Activated B cell treated with CpG ODN at 0.5 μM for 24 hours (primary cell): ENCODE results near the gene NAV3. TPM values are rescaled to one million over a fixed set of nuclear protein-coding genes. Genes with fewer than 3 reads are reported as not detected.

Experiments used
- ATAC-seq: fragments of 200-7000 bp; cut with Tn5 transposase; one replicate; pipeline ENCODE4 v1.10.0; 2021; ENCODE audit warnings: low read depth, mild to moderate bottlenecking, moderate library complexity
- CTCF ChIA-PET: fragments of 350-600 bp; sonication (Branson Sonifier 250); formaldehyde crosslinking; loops from one replicate; lab custom pipeline; 2021; ENCODE audit warnings: antibody characterized with exemption; lab: Charles Lee
- POLR2A ChIA-PET: fragments of 350-600 bp; sonication (Branson Sonifier 250); formaldehyde crosslinking; loops from one replicate; lab custom pipeline; 2021; ENCODE audit warnings: antibody characterized with exemption; lab: Charles Lee
- DNase-seq: peaks from one replicate; pipeline ENCODE4 v3.0.0; 2022
- H3K27ac Mint-ChIP-seq: one replicate; pipeline ENCODE4 v1.8.0; 2020; ENCODE audit warnings: mixed read lengths
- H3K27me3 Mint-ChIP-seq: one replicate; pipeline ENCODE4 v1.8.0; 2021; ENCODE audit warnings: mixed read lengths
- H3K36me3 Mint-ChIP-seq: one replicate; pipeline ENCODE4 v1.8.0; 2021; ENCODE audit warnings: low read depth, mixed read lengths
- H3K4me1 Mint-ChIP-seq: one replicate; pipeline ENCODE4 v1.8.0; 2021; ENCODE audit warnings: mixed read lengths
- H3K4me3 Mint-ChIP-seq: one replicate; pipeline ENCODE4 v1.8.0; 2020; ENCODE audit warnings: mild to moderate bottlenecking, mixed read lengths
- H3K9me3 Mint-ChIP-seq: one replicate; pipeline ENCODE4 v1.8.0; 2020; ENCODE audit warnings: mixed read lengths
- intact Hi-C: fragments of 100-400 bp; cut with micrococcal nuclease; formaldehyde crosslinking; loops from one replicate; pipeline ENCODE4 v1.15.1; 2024
- total RNA-seq: library from RNA; stranded (reverse); gene quantifications from 2 replicates; pipeline ENCODE4 v1.2.3, GENCODE V29; 2022
- TF ChIP-seq, protein P1 (sequence below): fragments of 200-600 bp; IDR thresholded peaks from one replicate; pipeline ENCODE4 v1.8.0; 2022; ENCODE audit warnings: antibody characterized with exemption, mild to moderate bottlenecking

NAV3 gene
- total RNA-seq, 1 donor from 2014 or later = not detected

- ChIA-PET POLR2A (no interaction called here), CTCF (no interaction called here)
- Mint-ChIP-seq H3K4me1 (no peaks in the 10 kb centered on the region), H3K36me3 (no peaks in the 10 kb centered on the region), H3K4me3 (no peak overlapping the region), H3K27ac (no peak overlapping the region), H3K9me3 (no peaks in the 10 kb centered on the region), H3K27me3 (no peaks in the 10 kb centered on the region)
- intact Hi-C loops = no loop called here
- no peak for DNase-seq
- TF ChIP-seq, protein P1, sequence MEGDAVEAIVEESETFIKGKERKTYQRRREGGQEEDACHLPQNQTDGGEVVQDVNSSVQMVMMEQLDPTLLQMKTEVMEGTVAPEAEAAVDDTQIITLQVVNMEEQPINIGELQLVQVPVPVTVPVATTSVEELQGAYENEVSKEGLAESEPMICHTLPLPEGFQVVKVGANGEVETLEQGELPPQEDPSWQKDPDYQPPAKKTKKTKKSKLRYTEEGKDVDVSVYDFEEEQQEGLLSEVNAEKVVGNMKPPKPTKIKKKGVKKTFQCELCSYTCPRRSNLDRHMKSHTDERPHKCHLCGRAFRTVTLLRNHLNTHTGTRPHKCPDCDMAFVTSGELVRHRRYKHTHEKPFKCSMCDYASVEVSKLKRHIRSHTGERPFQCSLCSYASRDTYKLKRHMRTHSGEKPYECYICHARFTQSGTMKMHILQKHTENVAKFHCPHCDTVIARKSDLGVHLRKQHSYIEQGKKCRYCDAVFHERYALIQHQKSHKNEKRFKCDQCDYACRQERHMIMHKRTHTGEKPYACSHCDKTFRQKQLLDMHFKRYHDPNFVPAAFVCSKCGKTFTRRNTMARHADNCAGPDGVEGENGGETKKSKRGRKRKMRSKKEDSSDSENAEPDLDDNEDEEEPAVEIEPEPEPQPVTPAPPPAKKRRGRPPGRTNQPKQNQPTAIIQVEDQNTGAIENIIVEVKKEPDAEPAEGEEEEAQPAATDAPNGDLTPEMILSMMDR = no peak
- no peak for ATAC-seq
Observed at GRCh38 chr12:78035901-78036606, 205.4 kb downstream of the NAV3 start.

- Mint-ChIP-seq H3K4me3 (no peak overlapping the region), H3K27ac (no peak overlapping the region), H3K36me3 (no peaks in the 10 kb centered on the region), H3K27me3 (no peaks in the 10 kb centered on the region), H3K9me3 (no peaks in the 10 kb centered on the region), H3K4me1 (no peaks in the 10 kb centered on the region)
- ChIA-PET CTCF (no interaction called here), POLR2A (no interaction called here)
- ATAC-seq = no peak
- TF ChIP-seq, protein P1 = no peak
- intact Hi-C loops = no loop called here
- no peak for DNase-seq
Observed at GRCh38 chr12:78036874-78037273, 206.2 kb downstream of the NAV3 start.

- H3K36me3 Mint-ChIP-seq = no peaks in the 10 kb centered on the region
Observed at GRCh38 chr12:78037707-78038106, 207.0 kb downstream of the NAV3 start.

DNA sequence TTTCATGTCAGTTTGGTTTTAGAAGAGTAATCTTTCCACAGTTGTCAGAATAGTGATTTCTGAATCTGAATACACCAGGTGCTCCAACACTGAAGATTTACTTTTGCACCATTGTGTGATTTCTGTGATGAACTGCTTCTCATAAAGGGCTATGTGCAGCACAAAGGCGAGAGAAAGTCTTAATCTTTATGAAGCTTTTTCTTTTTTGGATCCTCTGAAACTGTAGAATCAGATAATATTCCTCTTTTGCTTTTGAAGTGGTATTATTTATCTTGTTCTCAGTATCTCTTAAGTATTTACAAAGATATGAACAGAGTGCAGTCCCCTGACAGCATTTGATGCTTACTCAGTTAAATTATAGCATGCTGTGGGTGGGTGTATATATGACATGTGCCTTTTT, 207.8 kb downstream of the NAV3 start:
- POLR2A ChIA-PET = no interaction called here
- intact Hi-C loops = no loop called here
- Mint-ChIP-seq H3K4me1 (no peaks in the 10 kb centered on the region), H3K4me3 (no peak overlapping the region), H3K27me3 (no peaks in the 10 kb centered on the region), H3K27ac (no peak overlapping the region), H3K36me3 (no peaks in the 10 kb centered on the region), H3K9me3 (no peaks in the 10 kb centered on the region)
- CTCF ChIA-PET = no interaction called here
- ATAC-seq (no peak), DNase-seq (no peak)
- TF ChIP-seq, protein P1 = no peak

More at GRCh38 chr12:78037707-78038106, 207.0 kb downstream of the NAV3 start:
- ChIA-PET CTCF (no interaction called here), POLR2A (no interaction called here)
- TF ChIP-seq, protein P1 = no peak
- no peaks in the 10 kb centered on the region for H3K9me3 Mint-ChIP-seq
- ATAC-seq = no peak
- no peaks in the 10 kb centered on the region for H3K27me3 Mint-ChIP-seq
- no peak for DNase-seq
- no peak overlapping the region for H3K27ac Mint-ChIP-seq
- H3K4me3 Mint-ChIP-seq = no peak overlapping the region
- intact Hi-C loops = no loop called here
- no peaks in the 10 kb centered on the region for H3K4me1 Mint-ChIP-seq

- Mint-ChIP-seq H3K36me3 (no peaks in the 10 kb centered on the region), H3K27me3 (no peaks in the 10 kb centered on the region), H3K27ac (no peak overlapping the region), H3K4me1 (no peaks in the 10 kb centered on the region), H3K9me3 (no peaks in the 10 kb centered on the region), H3K4me3 (no peak overlapping the region)
- TF ChIP-seq, protein P1 = no peak
- DNase-seq (no peak), ATAC-seq (no peak)
- ChIA-PET CTCF (no interaction called here), POLR2A (no interaction called here)
- intact Hi-C loops = no loop called here
Observed at GRCh38 chr12:78038986-78039385, 208.3 kb downstream of the NAV3 start.
